GM13976 (cell line): ENCODE results near the gene CSMD2.
"Not testable (repeated sequence)": the region's sequence is repeated elsewhere in the genome, so short reads cannot be mapped to it uniquely, and the experiment has no call there.

Experiments used
- DNase-seq: peaks from one replicate; pipeline ENCODE4 v3.0.0; 2012; ENCODE audit warnings: low spot score
- CTCF ChIP-seq: IDR thresholded peaks from 2 replicates; pipeline ENCODE4 v1.5.1; 2012; ENCODE audit warnings: borderline replicate concordance, mild to moderate bottlenecking; ENCODE audit not compliant: insufficient read depth; ENCODE audit errors: extremely low read depth, missing control alignments, control extremely low read depth
- in situ Hi-C: fragments of 300-500 bp; cut with MboI; formaldehyde crosslinking; loops from one replicate; pipeline ENCODE4 v1.12.0; 2022; ENCODE audit warnings: low sequenced_read_pairs, mixed read lengths, inconsistent platforms; ENCODE audit not compliant: unreplicated experiment

The CSMD2 gene

GRCh38 chr1:34019741-34020552 lies 145.1 kb downstream of the CSMD2 start:
- TF ChIP-seq CTCF: no peak
- no peak for DNase-seq
- in situ Hi-C loops: no loop called here

DNA sequence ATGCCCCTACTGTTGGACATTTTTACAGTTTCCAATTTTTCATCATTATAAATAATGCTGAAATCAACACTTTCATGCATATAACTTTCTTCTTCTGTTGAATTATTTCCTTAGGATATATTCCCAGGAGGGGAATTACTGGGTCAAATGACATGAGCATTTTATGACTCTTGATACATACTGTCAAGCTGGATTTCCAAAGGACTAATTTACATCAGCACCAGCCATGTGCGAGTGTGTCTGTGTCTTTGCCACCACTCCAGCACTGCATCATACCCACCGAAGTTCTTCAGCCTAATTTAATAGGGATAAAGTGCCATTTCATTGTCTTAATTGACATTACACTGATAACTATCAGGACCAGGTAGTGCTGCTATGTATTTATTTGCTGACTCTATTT lies 146.7 kb downstream of the CSMD2 start:
- in situ Hi-C loops: no loop called here
- no peak for DNase-seq

DNA sequence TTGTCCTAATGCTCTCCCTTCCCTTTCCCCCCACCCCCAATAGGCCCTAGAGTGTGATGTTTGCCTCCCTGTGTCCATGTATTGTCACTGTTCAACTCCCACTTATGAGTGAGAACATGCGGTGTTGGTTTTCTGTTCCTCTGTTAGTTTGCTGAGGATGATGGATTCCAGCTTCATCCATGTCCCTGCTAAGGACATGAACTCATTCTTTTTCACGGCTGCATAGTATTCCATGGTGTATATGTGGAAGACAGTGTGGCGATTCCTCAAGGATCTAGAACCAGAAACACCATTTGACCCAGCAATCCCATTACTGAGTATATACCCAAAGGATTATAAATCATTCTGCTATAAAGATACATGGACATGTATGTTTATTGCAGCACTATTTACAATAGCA lies 148.7 kb downstream of the CSMD2 start:
- in situ Hi-C loops, DNase-seq: not testable (repeated sequence)

More for the DNA sequence above, 146.7 kb downstream of the CSMD2 start:
- TF ChIP-seq CTCF: no peak

- TF ChIP-seq CTCF: peak; percentile 39
- in situ Hi-C loops: no loop called here
- peak; percentile 26 for DNase-seq
Measured at GRCh38 chr1:34013958-34014737, 150.9 kb downstream of the CSMD2 start.

GRCh38 chr1:34013136-34013535 lies 151.9 kb downstream of the CSMD2 start:
- in situ Hi-C loops: no loop called here

DNA sequence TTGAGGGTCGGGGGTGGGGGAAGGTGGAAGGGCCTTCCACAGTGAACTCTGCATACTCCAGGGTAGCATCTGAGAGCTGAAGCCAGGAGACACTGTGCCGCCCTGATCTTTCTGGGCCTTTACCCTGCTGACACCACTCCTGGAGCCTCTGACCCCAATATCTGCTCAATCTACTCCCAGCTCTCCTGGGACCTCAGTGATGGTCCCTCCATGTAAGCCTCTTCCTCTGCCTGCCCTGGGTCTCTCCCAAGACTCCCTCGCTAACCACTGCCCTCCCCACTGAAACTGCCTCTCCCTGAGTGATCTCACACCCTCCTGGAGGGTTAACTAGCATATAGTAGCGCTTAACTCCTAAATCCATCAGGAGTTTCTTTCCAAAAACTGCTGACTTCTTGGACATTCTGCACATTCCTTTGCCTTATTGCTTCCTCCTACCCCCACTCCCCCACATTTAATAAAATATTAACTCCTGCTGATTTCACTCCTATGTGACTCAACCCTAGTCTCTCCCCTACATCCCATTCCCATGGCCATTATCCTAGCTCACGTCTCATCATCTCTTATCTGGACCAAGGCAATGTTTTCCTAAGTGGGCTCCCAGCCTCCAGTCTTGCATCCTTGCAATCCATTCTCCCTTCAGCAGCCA lies 155.6 kb downstream of the CSMD2 start:
- in situ Hi-C loops: no loop called here
- TF ChIP-seq CTCF: no peak
- DNase-seq: no peak

More at GRCh38 chr1:34013136-34013535, 151.9 kb downstream of the CSMD2 start:
- no peak for TF ChIP-seq CTCF
- no peak for DNase-seq
